Measurements from ENCODE around the gene EN1. TPM values are rescaled to one million over a fixed set of nuclear protein-coding genes. Genes with fewer than 3 reads are reported as not detected.

The EN1 gene
- total and polyA plus RNA-seq, 2 experiments from 2014 or later, result 0.21 to 0.24 TPM

DNA sequence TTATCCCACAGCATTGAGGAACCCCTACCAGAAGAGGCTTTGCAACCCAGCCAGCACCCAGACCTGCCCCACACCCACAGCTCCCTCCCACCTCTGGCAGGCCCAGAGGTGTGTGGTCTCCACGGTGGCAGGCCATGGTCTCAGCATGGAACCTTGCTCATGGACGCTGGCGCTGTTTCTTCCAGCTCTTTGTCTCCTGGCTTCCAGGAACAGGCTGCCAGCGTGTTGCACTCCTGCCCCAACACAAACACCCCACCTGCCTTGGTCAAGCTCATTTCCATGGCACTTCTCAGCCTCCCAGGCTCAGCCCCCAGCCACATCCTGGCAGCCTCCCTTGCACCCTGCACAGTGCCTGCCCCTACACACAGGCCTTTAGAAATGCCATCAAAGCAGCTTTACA, 31.7 kb downstream of the EN1 start:
- ATAC-seq (no peak), DNase-seq (ENCODE audit: low spot score) (no peak)
- TF ChIP-seq, protein P1, sequence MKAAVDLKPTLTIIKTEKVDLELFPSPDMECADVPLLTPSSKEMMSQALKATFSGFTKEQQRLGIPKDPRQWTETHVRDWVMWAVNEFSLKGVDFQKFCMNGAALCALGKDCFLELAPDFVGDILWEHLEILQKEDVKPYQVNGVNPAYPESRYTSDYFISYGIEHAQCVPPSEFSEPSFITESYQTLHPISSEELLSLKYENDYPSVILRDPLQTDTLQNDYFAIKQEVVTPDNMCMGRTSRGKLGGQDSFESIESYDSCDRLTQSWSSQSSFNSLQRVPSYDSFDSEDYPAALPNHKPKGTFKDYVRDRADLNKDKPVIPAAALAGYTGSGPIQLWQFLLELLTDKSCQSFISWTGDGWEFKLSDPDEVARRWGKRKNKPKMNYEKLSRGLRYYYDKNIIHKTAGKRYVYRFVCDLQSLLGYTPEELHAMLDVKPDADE (IDR thresholded peaks at IDR 0.05), result no peak
- TF ChIP-seq CTCF (conservative IDR thresholded peaks at IDR 0.05; ENCODE audit: low read depth in 2 of 2) (no peak), NANOG (IDR thresholded peaks at IDR 0.05; ENCODE audit: borderline replicate concordance) (no peak), ZNF331 (CRISPR knock-in tag; IDR thresholded peaks at IDR 0.05; ENCODE audit: low read depth) (no peak), ZNF114 (CRISPR knock-in tag; IDR thresholded peaks at IDR 0.05) (no peak), EZH2phosphoT487 (IDR thresholded peaks at IDR 0.05; ENCODE audit: unreplicated experiment) (no peak), JUNB (IDR thresholded peaks at IDR 0.05; ENCODE audit: unreplicated experiment) (no peak), REST (IDR thresholded peaks at IDR 0.05; ENCODE audit: unreplicated experiment) (no peak), POLR2AphosphoS5 (IDR thresholded peaks at IDR 0.05; ENCODE audit: low read depth) (no peak), EZH2 (IDR thresholded peaks at IDR 0.05; ENCODE audit: low read depth, unreplicated experiment) (no peak), STAT1 (IDR thresholded peaks at IDR 0.05; ENCODE audit: unreplicated experiment) (no peak)
- TF ChIP-seq, protein P2, sequence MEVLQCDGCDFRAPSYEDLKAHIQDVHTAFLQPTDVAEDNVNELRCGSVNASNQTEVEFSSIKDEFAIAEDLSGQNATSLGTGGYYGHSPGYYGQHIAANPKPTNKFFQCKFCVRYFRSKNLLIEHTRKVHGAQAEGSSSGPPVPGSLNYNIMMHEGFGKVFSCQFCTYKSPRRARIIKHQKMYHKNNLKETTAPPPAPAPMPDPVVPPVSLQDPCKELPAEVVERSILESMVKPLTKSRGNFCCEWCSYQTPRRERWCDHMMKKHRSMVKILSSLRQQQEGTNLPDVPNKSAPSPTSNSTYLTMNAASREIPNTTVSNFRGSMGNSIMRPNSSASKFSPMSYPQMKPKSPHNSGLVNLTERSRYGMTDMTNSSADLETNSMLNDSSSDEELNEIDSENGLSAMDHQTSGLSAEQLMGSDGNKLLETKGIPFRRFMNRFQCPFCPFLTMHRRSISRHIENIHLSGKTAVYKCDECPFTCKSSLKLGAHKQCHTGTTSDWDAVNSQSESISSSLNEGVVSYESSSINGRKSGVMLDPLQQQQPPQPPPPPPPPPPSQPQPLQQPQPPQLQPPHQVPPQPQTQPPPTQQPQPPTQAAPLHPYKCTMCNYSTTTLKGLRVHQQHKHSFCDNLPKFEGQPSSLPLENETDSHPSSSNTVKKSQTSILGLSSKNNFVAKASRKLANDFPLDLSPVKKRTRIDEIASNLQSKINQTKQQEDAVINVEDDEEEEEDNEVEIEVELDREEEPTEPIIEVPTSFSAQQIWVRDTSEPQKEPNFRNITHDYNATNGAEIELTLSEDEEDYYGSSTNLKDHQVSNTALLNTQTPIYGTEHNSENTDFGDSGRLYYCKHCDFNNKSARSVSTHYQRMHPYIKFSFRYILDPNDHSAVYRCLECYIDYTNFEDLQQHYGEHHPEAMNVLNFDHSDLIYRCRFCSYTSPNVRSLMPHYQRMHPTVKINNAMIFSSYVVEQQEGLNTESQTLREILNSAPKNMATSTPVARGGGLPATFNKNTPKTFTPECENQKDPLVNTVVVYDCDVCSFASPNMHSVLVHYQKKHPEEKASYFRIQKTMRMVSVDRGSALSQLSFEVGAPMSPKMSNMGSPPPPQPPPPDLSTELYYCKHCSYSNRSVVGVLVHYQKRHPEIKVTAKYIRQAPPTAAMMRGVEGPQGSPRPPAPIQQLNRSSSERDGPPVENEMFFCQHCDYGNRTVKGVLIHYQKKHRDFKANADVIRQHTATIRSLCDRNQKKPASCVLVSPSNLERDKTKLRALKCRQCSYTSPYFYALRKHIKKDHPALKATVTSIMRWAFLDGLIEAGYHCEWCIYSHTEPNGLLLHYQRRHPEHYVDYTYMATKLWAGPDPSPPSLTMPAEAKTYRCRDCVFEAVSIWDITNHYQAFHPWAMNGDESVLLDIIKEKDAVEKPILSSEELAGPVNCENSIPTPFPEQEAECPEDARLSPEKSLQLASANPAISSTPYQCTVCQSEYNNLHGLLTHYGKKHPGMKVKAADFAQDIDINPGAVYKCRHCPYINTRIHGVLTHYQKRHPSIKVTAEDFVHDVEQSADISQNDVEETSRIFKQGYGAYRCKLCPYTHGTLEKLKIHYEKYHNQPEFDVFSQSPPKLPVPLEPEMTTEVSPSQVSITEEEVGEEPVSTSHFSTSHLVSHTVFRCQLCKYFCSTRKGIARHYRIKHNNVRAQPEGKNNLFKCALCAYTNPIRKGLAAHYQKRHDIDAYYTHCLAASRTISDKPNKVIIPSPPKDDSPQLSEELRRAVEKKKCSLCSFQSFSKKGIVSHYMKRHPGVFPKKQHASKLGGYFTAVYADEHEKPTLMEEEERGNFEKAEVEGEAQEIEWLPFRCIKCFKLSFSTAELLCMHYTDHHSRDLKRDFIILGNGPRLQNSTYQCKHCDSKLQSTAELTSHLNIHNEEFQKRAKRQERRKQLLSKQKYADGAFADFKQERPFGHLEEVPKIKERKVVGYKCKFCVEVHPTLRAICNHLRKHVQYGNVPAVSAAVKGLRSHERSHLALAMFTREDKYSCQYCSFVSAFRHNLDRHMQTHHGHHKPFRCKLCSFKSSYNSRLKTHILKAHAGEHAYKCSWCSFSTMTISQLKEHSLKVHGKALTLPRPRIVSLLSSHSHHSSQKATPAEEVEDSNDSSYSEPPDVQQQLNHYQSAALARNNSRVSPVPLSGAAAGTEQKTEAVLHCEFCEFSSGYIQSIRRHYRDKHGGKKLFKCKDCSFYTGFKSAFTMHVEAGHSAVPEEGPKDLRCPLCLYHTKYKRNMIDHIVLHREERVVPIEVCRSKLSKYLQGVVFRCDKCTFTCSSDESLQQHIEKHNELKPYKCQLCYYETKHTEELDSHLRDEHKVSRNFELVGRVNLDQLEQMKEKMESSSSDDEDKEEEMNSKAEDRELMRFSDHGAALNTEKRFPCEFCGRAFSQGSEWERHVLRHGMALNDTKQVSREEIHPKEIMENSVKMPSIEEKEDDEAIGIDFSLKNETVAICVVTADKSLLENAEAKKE (CRISPR knock-in tag; IDR thresholded peaks at IDR 0.05), result no peak
- Mint-ChIP-seq H3K27ac (no peak overlapping the region), H3K4me3 (no peak overlapping the region), H3K9me3 (no peaks in the 10 kb centered on the region), H3K4me1 (peaks cover 32% of the 10 kb centered on the region), H3K36me3 (ENCODE audit: low read depth) (no peaks in the 10 kb centered on the region), H3K27me3 (ENCODE audit: insufficient read depth, low read depth, poor library complexity) (peaks cover 30% of the 10 kb centered on the region)
- no peak overlapping the region for H3K27ac ChIP-seq (ENCODE audit: low read depth)
- H3K4me2 ChIP-seq, result no peak overlapping the region
- H4K20me1 ChIP-seq (replicated peaks; ENCODE audit: insufficient read depth), result no peaks in the 10 kb centered on the region
- peaks cover 37% of the 10 kb centered on the region for H3K4me1 ChIP-seq (ENCODE audit: insufficient read depth)
- H3K27me3 ChIP-seq (ENCODE audit: insufficient read depth), result 0 out of 2 replicates have a peak, but pooled peaks cover 9% of the 10 kb centered on the region
- no peak overlapping the region for H3K4me3 ChIP-seq
- no peaks in the 10 kb centered on the region for H3K9me2 ChIP-seq (ENCODE audit: insufficient read depth)
- H3F3A ChIP-seq (replicated peaks; ENCODE audit: low read depth), result 0 out of 2 replicates have a peak, but pooled peaks cover 5% of the 10 kb centered on the region
- no peaks in the 10 kb centered on the region for H3K79me2 ChIP-seq (replicated peaks; ENCODE audit: insufficient read depth)
- no peaks in the 10 kb centered on the region for H3K36me3 ChIP-seq (ENCODE audit: insufficient read depth)
- H2AFZ ChIP-seq, result no peak overlapping the region

Data from GM23338 (cell line).